ENCODE results near the gene ROCK2.

GRCh38 chr2:11337909-11338308, 6.5 kb downstream of the ROCK2 start:
- TF ChIP-seq CTCF (conservative IDR thresholded peaks at IDR 0.05; ENCODE audit: low read depth, low read length) (no peak), EZH2 (IDR thresholded peaks at IDR 0.05; ENCODE audit: borderline replicate concordance, low read depth, low read length, poor library complexity, severe bottlenecking) (no peak)

All from A673 (cell line).